WERI-Rb-1 (cell line): ENCODE data around the gene TMEM176B.
"Not testable (repeated sequence)": the region's sequence is repeated elsewhere in the genome, so short reads cannot be mapped to it uniquely, and the experiment has no call there.

ENCODE experiments used
- DNase-seq: peaks from one replicate; pipeline ENCODE4 v3.0.0-alpha.2; 2020
- H3K27ac ChIP-seq: fragments of 250-450 bp; sonication (Bioruptor Pico); 2 replicates; pipeline ENCODE4 v1.5.1; 2020; ENCODE audit warnings: mild to moderate bottlenecking, moderate library complexity
- H3K27me3 ChIP-seq: fragments of 250-450 bp; sonication (Bioruptor Pico); 2 replicates; pipeline ENCODE4 v1.5.1; 2021; ENCODE audit warnings: mild to moderate bottlenecking, low read depth, moderate library complexity; ENCODE audit not compliant: insufficient read depth, severe bottlenecking
- H3K36me3 ChIP-seq: fragments of 250-450 bp; sonication (Bioruptor Pico); 2 replicates; pipeline ENCODE4 v1.5.1; 2020; ENCODE audit warnings: mild to moderate bottlenecking, moderate library complexity
- H3K4me3 ChIP-seq: 2 replicates; pipeline ENCODE4 v1.5.1; 2011; ENCODE audit warnings: low read depth, mild to moderate bottlenecking, control low read depth, low read length
- H3K9me3 ChIP-seq: fragments of 250-450 bp; sonication (Bioruptor Pico); 2 replicates; pipeline ENCODE4 v1.5.1; 2021; ENCODE audit warnings: mild to moderate bottlenecking, moderate library complexity; ENCODE audit not compliant: severe bottlenecking
- CTCF ChIP-seq: IDR thresholded peaks from 2 replicates; pipeline ENCODE4 v1.5.1; 2011; ENCODE audit warnings: low read depth, mild to moderate bottlenecking, control low read depth, inconsistent platforms, low read length

The TMEM176B gene

GRCh38 chr7:150820148-150820547 is 20.0 kb upstream of the TMEM176B start:
- DNase-seq, result no peak
- TF ChIP-seq CTCF, result no peak
- Histone ChIP-seq H3K4me3 (no peak overlapping the region), H3K36me3 (no peaks in the 10 kb centered on the region), H3K27me3 (no peaks in the 10 kb centered on the region), H3K27ac (no peak overlapping the region), H3K9me3 (peaks cover 8% of the 10 kb centered on the region)

GRCh38 chr7:150818971-150819370 is 18.8 kb upstream of the TMEM176B start:
- Histone ChIP-seq H3K27me3 (no peaks in the 10 kb centered on the region), H3K36me3 (no peaks in the 10 kb centered on the region), H3K9me3 (peaks cover 8% of the 10 kb centered on the region), H3K27ac (no peak overlapping the region), H3K4me3 (no peak overlapping the region)
- no peak for TF ChIP-seq CTCF
- no peak for DNase-seq

- TF ChIP-seq CTCF, result no peak
- no peak for DNase-seq
- Histone ChIP-seq H3K9me3 (peaks cover 3% of the 10 kb centered on the region), H3K27me3 (no peaks in the 10 kb centered on the region), H3K4me3 (no peak overlapping the region), H3K27ac (no peak overlapping the region), H3K36me3 (no peaks in the 10 kb centered on the region)
Observed at GRCh38 chr7:150814328-150815001, 14.3 kb upstream of the TMEM176B start.

- not testable (repeated sequence) for DNase-seq, H3K27me3 ChIP-seq, H3K4me3 ChIP-seq, H3K36me3 ChIP-seq, H3K9me3 ChIP-seq, H3K27ac ChIP-seq
Observed at GRCh38 chr7:150807616-150808438, 7.7 kb upstream of the TMEM176B start.

- peak; percentile 28 for TF ChIP-seq CTCF
- Histone ChIP-seq H3K4me3 (no peak overlapping the region), H3K36me3 (no peaks in the 10 kb centered on the region), H3K27ac (no peak overlapping the region), H3K27me3 (no peaks in the 10 kb centered on the region), H3K9me3 (peaks cover 5% of the 10 kb centered on the region)
- no peak for DNase-seq
Observed at GRCh38 chr7:150806863-150807262, 6.7 kb upstream of the TMEM176B start.

- H3K27ac ChIP-seq, result no peak overlapping the region
- H3K36me3 ChIP-seq, result no peaks in the 10 kb centered on the region
- H3K4me3 ChIP-seq, result no peak overlapping the region
- DNase-seq, result no peak
- TF ChIP-seq CTCF, result no peak
- peaks cover 5% of the 10 kb centered on the region for H3K9me3 ChIP-seq
- no peaks in the 10 kb centered on the region for H3K27me3 ChIP-seq
Observed at GRCh38 chr7:150806454-150806853, 6.3 kb upstream of the TMEM176B start.
